Medulla oblongata (tissue), 1 donor: ENCODE measurements around the gene EPS8L3.
A peak's percentile ranks its signal among the peaks of the same experiment; 100 is the strongest.
"Not testable (repeated sequence)": the region's sequence is repeated elsewhere in the genome, so short reads cannot be mapped to it uniquely, and the experiment has no call there.

ENCODE experiments used
- DNase-seq: peaks from one replicate; pipeline ENCODE4 v3.0.0-alpha.2; 2015; ENCODE audit errors: extremely low spot score

EPS8L3 gene

GRCh38 chr1:109763646-109764415 lies at the start of gene EPS8L3:
Gene EPS8L3, minus strand, starts transcription at chr1:109763923. Its CDS starts 2,174 bp downstream, at chr1:109761749.
- no peak for DNase-seq

DNA sequence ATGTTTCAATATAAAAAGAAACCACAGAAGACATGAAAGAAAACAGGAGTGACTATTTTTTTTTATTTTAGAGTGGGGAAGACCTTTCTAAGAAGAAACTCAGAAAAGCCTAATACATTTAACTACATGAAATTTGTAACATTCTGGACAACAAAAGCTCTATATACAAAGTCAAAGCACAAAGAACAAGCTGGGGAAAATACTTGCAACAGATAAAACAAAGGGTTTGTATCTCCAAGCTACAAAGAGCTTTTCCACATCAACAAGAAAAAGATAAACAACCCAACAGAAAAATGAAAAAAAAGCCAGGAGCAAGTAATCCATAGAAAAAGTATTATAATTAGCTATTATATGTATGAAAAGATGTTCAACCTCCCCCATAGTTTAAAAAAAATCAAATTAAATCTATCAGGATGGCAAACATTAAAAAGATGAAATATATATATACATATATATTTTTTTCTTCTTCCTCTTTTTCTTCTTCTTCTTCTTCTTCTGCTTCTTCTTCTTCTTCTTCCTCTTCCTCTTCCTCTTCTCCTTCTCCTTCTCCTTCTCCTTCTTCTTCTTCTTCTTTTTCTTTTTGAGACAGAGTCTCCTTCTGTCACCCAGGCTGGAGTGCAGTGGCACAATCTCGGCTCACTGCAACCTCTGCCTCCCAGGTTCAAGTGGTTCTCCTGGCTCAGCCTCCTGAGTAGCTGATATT lies 49.1 kb upstream of the EPS8L3 start:
- DNase-seq: peak; percentile 75

- no peak for DNase-seq
Observed at GRCh38 chr1:109808703-109809102, 45.0 kb upstream of the EPS8L3 start.

DNA sequence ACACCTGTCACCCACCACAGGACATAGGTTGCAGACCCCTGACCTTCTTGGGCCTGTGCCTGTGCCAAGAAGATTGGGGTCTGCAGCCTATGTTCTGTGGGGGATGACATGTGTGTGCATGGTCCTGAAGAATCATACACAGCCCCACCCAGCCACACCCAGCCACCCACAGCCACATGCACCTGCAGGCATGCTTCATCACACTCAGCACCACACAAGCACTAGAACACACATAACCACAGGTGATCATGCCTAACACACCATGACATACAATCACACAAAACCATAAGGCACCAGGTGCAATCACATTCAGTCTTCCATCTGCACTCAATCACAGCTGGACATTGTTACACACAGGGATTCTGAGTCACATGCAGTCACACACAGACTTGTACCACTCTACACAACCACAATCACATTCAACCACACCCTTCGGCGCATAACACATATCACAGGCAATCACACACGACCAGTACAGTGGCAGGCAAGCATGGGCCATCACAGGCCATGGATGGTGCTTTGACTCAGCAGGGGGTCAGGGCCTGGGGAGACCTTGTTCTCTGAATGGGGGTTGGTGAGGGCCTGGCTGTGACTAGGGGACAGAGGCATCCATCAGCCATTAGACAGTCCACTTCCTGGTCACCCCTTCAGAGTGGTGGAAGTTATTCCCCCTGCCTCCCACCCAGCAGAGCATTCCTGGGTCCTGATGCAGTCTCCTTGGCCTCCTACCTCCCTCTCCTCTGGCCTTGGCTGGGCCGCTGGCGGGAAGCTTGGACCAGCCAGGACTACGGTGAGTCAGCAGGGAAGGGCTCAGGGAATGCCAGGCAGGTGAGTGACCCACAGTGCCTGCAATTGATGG lies 44.3 kb upstream of the EPS8L3 start:
- DNase-seq: no peak

GRCh38 chr1:109807402-109807801 lies 43.7 kb upstream of the EPS8L3 start:
- DNase-seq: no peak

- no peak for DNase-seq
Observed at GRCh38 chr1:109806733-109807400, 43.1 kb upstream of the EPS8L3 start.

GRCh38 chr1:109805486-109806165 lies 41.9 kb upstream of the EPS8L3 start:
- no peak for DNase-seq

GRCh38 chr1:109804660-109805059 lies 40.9 kb upstream of the EPS8L3 start:
- no peak for DNase-seq

GRCh38 chr1:109803901-109804331 lies 40.2 kb upstream of the EPS8L3 start:
- no peak for DNase-seq

DNA sequence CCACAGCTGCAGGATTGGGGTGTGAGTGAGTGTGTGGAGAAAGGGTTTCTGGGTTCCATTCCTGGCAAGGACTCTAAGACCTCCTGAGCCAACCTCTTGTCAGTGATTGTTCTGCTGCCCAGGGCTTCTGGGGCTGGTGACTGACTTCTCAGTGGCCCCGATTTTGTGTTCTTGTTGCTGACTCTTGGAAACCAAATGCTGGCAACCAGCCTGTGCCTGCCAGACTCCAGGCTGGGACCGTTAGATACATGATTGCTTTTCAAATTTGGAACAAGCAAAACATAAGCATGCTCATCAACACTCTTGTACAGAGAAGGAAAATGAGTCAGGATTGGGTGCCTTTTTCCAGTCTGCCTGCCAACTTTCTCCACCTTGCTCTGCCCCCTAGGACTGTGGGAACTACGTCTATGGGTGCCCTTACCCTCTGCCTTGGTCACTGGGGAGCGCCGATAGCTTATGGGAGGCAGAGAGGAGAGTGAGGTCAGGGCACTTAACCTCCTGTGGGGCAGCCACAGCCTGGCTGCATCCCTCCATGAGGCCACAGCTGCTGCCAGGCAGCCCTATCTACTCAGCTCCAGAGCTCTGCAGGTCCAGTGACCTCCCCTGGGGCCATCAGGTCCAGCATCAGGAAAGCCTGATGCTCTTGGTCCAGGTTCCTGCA lies 39.3 kb upstream of the EPS8L3 start:
- peak; percentile 76 for DNase-seq

DNA sequence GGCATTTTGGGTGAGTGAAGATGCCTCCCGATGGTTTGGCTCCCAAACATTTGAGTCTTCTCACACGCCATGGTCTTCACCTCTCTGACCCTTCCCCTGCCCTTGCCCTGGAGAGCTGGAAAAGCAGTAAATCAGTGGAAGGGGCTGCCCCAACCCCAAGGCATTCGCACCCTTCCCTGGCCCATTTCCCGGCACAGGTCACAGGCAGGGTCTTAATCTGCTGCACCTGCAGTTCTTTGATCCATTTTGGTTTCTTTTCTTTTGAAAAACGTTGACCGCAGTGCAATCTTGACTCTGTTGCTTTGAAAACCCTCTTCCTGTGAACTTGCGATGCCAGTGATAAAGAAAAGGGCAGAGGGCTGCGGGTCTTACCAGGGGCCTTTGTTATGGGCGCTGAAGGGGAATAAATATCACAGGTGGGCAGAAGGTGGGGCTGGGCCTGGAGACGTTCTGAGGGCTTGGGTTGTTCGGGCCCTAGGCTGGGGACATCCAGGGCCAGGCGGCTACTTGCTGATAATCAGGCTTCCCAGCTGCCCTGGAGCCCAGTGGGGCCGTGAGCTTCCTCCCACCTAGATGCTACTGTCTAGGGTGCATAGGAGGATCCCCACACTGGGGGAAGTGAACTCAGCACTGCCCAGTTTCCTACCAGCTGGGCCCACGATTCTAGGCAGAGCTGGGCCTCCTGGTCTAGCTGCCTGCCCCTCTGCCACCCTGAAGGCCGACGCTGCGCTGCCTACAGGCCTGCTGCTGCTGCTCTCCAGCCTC lies 38.6 kb upstream of the EPS8L3 start:
- no peak for DNase-seq

- no peak for DNase-seq
Observed at GRCh38 chr1:109801791-109802135, 38.0 kb upstream of the EPS8L3 start.

GRCh38 chr1:109800291-109800690 lies 36.6 kb upstream of the EPS8L3 start:
- no peak for DNase-seq

DNA sequence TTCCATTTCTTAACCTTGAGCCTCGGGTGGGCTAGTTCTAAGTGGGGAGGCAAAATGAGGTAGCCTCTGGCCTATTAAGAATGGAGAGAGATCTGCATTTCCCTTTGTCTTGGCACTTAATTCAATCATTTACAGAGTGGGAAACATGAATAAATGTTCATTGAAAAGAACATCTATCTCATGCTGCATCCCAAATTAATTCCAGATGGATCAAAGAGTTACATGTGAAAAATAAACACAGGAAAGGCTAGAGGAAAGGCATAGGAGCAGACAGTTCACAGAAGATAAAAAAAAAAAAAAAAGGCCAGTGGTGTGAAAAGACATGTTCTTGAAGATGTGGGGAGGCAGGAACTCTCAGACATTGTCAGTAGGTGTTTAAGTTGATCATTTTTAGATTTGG lies 35.7 kb upstream of the EPS8L3 start:
- no peak for DNase-seq

DNA sequence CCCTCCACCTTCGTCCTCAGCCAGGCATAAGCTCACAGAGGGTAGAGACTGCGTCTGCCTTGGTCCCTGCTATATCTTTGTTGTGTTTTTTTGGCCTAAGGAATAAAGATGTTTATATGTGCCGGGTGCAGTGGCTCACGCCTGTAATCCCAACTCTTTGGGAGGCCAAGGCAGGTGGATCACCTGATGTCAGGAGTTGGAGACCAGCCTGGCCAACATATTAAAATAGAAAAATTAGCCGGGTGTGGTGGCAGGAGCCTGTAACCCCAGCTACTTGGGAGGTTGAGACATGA lies 33.5 kb upstream of the EPS8L3 start:
- DNase-seq: not testable (repeated sequence)

GRCh38 chr1:109796484-109797302 lies 33.0 kb upstream of the EPS8L3 start:
- DNase-seq: no peak

- DNase-seq: no peak
Observed at GRCh38 chr1:109794319-109795132, 30.8 kb upstream of the EPS8L3 start.
